IMR-90 (cell line): ENCODE measurements around the gene CDC6. TPM values are rescaled to one million over a fixed set of nuclear protein-coding genes. Genes with fewer than 3 reads are reported as not detected.

Experiments
- ATAC-seq: fragments of 200-7000 bp; cut with Tn5 transposase; 2 replicates; pipeline ENCODE4 v1.9.1; 2020; ENCODE audit warnings: low read depth, mild to moderate bottlenecking, moderate library complexity
- BruUV-seq: library from RNA; stranded (reverse); fragments of 400-500 nt; replicated peaks from 2 replicates; lab custom pipeline; 2021; lab: Mats Ljungman, UMichigan
- CTCF ChIA-PET: fragments of 300-600 bp; formaldehyde crosslinking; extraction: SDS; loops from one replicate; lab custom pipeline; 2021; ENCODE audit warnings: antibody characterized with exemption; lab: Yijun Ruan, JAX
- POLR2A ChIA-PET: fragments of 300-600 bp; sonication (Branson Sonifier 250); formaldehyde crosslinking; loops from one replicate; lab custom pipeline; 2022; ENCODE audit warnings: antibody characterized with exemption; ENCODE audit not compliant: unreplicated experiment; lab: Charles Lee
- DNase-seq: peaks from one replicate; pipeline ENCODE4 v3.0.0; 2013
- H2AFZ ChIP-seq: replicated peaks from 2 replicates; pipeline ENCODE3; 2013; ENCODE audit warnings: low read length, mild to moderate bottlenecking; ENCODE audit not compliant: poor library complexity
- H2AK5ac ChIP-seq: 2 replicates; pipeline ENCODE4 v1.6.1; 2013; ENCODE audit warnings: low read depth, low read length, inconsistent platforms
- H2AK9ac ChIP-seq: replicated peaks from 2 replicates; pipeline ENCODE3; 2013; ENCODE audit warnings: mild to moderate bottlenecking, low read depth, low read length, moderate library complexity; ENCODE audit not compliant: poor library complexity
- H2BK120ac ChIP-seq: 2 replicates; pipeline ENCODE4 v1.6.1; 2013; ENCODE audit warnings: low read depth, low read length, inconsistent platforms
- H2BK15ac ChIP-seq: 3 replicates; pipeline ENCODE4 v1.6.1; 2013; ENCODE audit warnings: low read depth, low read length, inconsistent platforms
- H2BK20ac ChIP-seq: 2 replicates; pipeline ENCODE4 v1.6.1; 2013; ENCODE audit warnings: low read depth, mild to moderate bottlenecking, inconsistent platforms, low read length, moderate library complexity
- H2BK5ac ChIP-seq: 2 replicates; pipeline ENCODE4 v1.6.1; 2013; ENCODE audit warnings: mild to moderate bottlenecking, low read depth, low read length, inconsistent platforms; ENCODE audit not compliant: poor library complexity, severe bottlenecking
- H3K14ac ChIP-seq: replicated peaks from 2 replicates; pipeline ENCODE4 v1.6.1; 2013; ENCODE audit warnings: low read depth, low read length, inconsistent platforms
- H3K18ac ChIP-seq: 2 replicates; pipeline ENCODE4 v1.6.1; 2013; ENCODE audit warnings: low read depth, low read length, control low read depth
- H3K23ac ChIP-seq: 2 replicates; pipeline ENCODE4 v1.6.1; 2013; ENCODE audit warnings: low read depth, low read length, inconsistent platforms
- H3K27ac ChIP-seq: 2 replicates; pipeline ENCODE4 v1.5.1; 2013; ENCODE audit warnings: mild to moderate bottlenecking, control low read depth, low read length; ENCODE audit not compliant: insufficient read depth
- H3K27me3 ChIP-seq: 2 replicates; pipeline ENCODE4 v1.6.1; 2013; ENCODE audit warnings: low read length; ENCODE audit not compliant: control insufficient read depth, insufficient read depth
- H3K36me3 ChIP-seq: 2 replicates; pipeline ENCODE4 v1.6.1; 2013; ENCODE audit warnings: low read length, mixed read lengths; ENCODE audit not compliant: control insufficient read depth, insufficient read depth
- H3K4ac ChIP-seq: 2 replicates; pipeline ENCODE4 v1.6.1; 2013; ENCODE audit warnings: low read depth, low read length, inconsistent platforms
- H3K4me1 ChIP-seq: 2 replicates; pipeline ENCODE4 v1.6.1; 2013; ENCODE audit warnings: low read length, mixed read lengths; ENCODE audit not compliant: control insufficient read depth, insufficient read depth
- H3K4me2 ChIP-seq: 2 replicates; pipeline ENCODE4 v1.6.1; 2013; ENCODE audit warnings: low read depth, mild to moderate bottlenecking, control low read depth, low read length, moderate library complexity
- H3K4me3 ChIP-seq: 2 replicates; pipeline ENCODE4 v1.5.1; 2013; ENCODE audit warnings: low read depth, mild to moderate bottlenecking, control low read depth, low read length, moderate library complexity; ENCODE audit not compliant: insufficient read depth
- H3K56ac ChIP-seq: 2 replicates; pipeline ENCODE4 v1.6.1; 2013; ENCODE audit warnings: low read length, inconsistent platforms; ENCODE audit not compliant: insufficient read depth; ENCODE audit errors: extremely low read depth
- H3K79me1 ChIP-seq, 2 experiments: 2 replicates each; pipeline ENCODE4 v1.6.1; 2013; ENCODE audit warnings: low read length in 2 of 2, inconsistent platforms in 1 of 2, low read depth in 1 of 2
- H3K9ac ChIP-seq: 2 replicates; pipeline ENCODE4 v1.6.1; 2013; ENCODE audit warnings: low read depth, low read length, control low read depth
- H3K9me1 ChIP-seq: 2 replicates; pipeline ENCODE4 v1.6.1; 2013; ENCODE audit warnings: low read length, inconsistent platforms; ENCODE audit not compliant: insufficient read depth
- H3K9me3 ChIP-seq: 2 replicates; pipeline ENCODE4 v1.6.1; 2013; ENCODE audit warnings: low read length; ENCODE audit not compliant: control insufficient read depth, insufficient read depth
- H4K20me1 ChIP-seq: 2 replicates; pipeline ENCODE4 v1.6.1; 2013; ENCODE audit warnings: low read length, inconsistent platforms; ENCODE audit not compliant: insufficient read depth
- H4K5ac ChIP-seq: 2 replicates; pipeline ENCODE4 v1.6.1; 2013; ENCODE audit warnings: mild to moderate bottlenecking, low read depth, low read length, control low read depth
- H4K8ac ChIP-seq, 2 experiments: 2 replicates each; pipeline ENCODE4 v1.6.1; 2013; ENCODE audit warnings: low read depth in 2 of 2, low read length in 2 of 2, control low read depth in 1 of 2, inconsistent platforms in 1 of 2
- H4K91ac ChIP-seq: 2 replicates; pipeline ENCODE4 v1.6.1; 2013; ENCODE audit warnings: low read depth, low read length, inconsistent platforms; ENCODE audit not compliant: insufficient read depth
- BHLHE40 ChIP-seq: fragments of 150-350 bp; IDR thresholded peaks from 2 replicates; pipeline ENCODE4 v1.6.1; 2016; ENCODE audit warnings: mild to moderate bottlenecking, low read depth, low read length
- CEBPB ChIP-seq: IDR thresholded peaks from 2 replicates; pipeline ENCODE4 v1.6.1; 2012; ENCODE audit warnings: low read depth, low read length, improper control_type of control experiment
- CHD1 ChIP-seq: IDR thresholded peaks from 2 replicates; pipeline ENCODE4 v1.6.1; 2012; ENCODE audit warnings: low read depth, low read length, improper control_type of control experiment
- FOS ChIP-seq: fragments of 150-350 bp; IDR thresholded peaks from 2 replicates; pipeline ENCODE4 v1.6.1; 2016; ENCODE audit warnings: low read depth, low read length
- MAFK ChIP-seq: IDR thresholded peaks from 2 replicates; pipeline ENCODE4 v1.6.1; 2012; ENCODE audit warnings: low read depth, low read length, improper control_type of control experiment
- MAZ ChIP-seq: IDR thresholded peaks from 2 replicates; pipeline ENCODE4 v1.6.1; 2012; ENCODE audit warnings: low read depth, mild to moderate bottlenecking, low read length, improper control_type of control experiment, moderate library complexity, borderline replicate concordance
- MXI1 ChIP-seq: IDR thresholded peaks from 2 replicates; pipeline ENCODE4 v1.6.1; 2012; ENCODE audit warnings: low read depth, mild to moderate bottlenecking, low read length, moderate library complexity, borderline replicate concordance
- NFE2L2 ChIP-seq: fragments of 150-350 bp; IDR thresholded peaks from 2 replicates; pipeline ENCODE4 v1.6.1; 2016; ENCODE audit warnings: low read depth, mild to moderate bottlenecking, low read length
- RAD21 ChIP-seq: IDR thresholded peaks from 2 replicates; pipeline ENCODE4 v1.6.1; 2012; ENCODE audit warnings: low read length, improper control_type of control experiment
- RCOR1 ChIP-seq: IDR thresholded peaks from 2 replicates; pipeline ENCODE4 v1.6.1; 2012; ENCODE audit warnings: mild to moderate bottlenecking, low read length, improper control_type of control experiment; ENCODE audit not compliant: insufficient replicate concordance
- SMC3 ChIP-seq: fragments of 150-350 bp; IDR thresholded peaks from 2 replicates; pipeline ENCODE4 v1.6.1; 2016; ENCODE audit warnings: low read depth, mild to moderate bottlenecking, antibody characterized with exemption, low read length, moderate library complexity
- WGBS, 2 experiments: methylation state at CpG; one replicate each; pipeline versions ENCODE4 v1.1.5 to v1.1.7; 2013; ENCODE audit warnings: missing lambda C conversion rate in 2 of 2; ENCODE audit not compliant: insufficient read length in 1 of 2; ENCODE audit errors: extremely low coverage in 2 of 2; 5-methylcytosine and 5-hydroxymethylcytosine counted together
- dilution Hi-C: fragments of 300-500 bp; cut with HindIII; formaldehyde crosslinking; loops from one replicate; pipeline ENCODE4 v1.14.3; 2018; ENCODE audit warnings: low sequenced_read_pairs; ENCODE audit not compliant: unreplicated experiment
- in situ Hi-C: fragments of 300-500 bp; cut with MboI; formaldehyde crosslinking; loops from 3 replicates; pipeline ENCODE4 v1.14.3; 2019; ENCODE audit warnings: low sequenced_read_pairs, inconsistent platforms, mixed read lengths
- intact Hi-C: fragments of 100-400 bp; cut with micrococcal nuclease; formaldehyde crosslinking; loops from 2 replicates; pipeline ENCODE4 v1.10.0; 2022
- polyA plus RNA-seq, 3 experiments: library from polyadenylated mRNA; depleted of rRNA; stranded (reverse); fragments of >200 nt; gene quantifications; 2 replicates each; pipeline ENCODE4 v1.2.3, GENCODE V29; 2012; ENCODE audit warnings: low replicate concordance in 1 of 3
- total RNA-seq: library from RNA; depleted of rRNA; stranded (reverse); fragments of >200 nt; gene quantifications from 2 replicates; pipeline ENCODE4 v1.2.3, GENCODE V29; 2012
- TF ChIP-seq, protein P1 (sequence below): conservative IDR thresholded peaks from 2 replicates; pipeline ENCODE4 v1.5.1; 2012; ENCODE audit warnings: mild to moderate bottlenecking, low read depth, low read length, improper control_type of control experiment
- TF ChIP-seq, protein P2 (sequence below): fragments of 150-350 bp; IDR thresholded peaks from 2 replicates; pipeline ENCODE4 v1.6.1; 2017; ENCODE audit warnings: mild to moderate bottlenecking, antibody characterized with exemption, low read length, low read depth
- TF ChIP-seq, protein P3 (sequence below): fragments of 150-350 bp; IDR thresholded peaks from 2 replicates; pipeline ENCODE4 v1.6.1; 2016; ENCODE audit warnings: low read depth, mild to moderate bottlenecking, low read length, moderate library complexity, borderline replicate concordance

Gene CDC6
- total and polyA plus RNA-seq, 2 of the 4 experiments (the other 2 are of a cell fraction): 15.3 to 25.6 TPM

DNA sequence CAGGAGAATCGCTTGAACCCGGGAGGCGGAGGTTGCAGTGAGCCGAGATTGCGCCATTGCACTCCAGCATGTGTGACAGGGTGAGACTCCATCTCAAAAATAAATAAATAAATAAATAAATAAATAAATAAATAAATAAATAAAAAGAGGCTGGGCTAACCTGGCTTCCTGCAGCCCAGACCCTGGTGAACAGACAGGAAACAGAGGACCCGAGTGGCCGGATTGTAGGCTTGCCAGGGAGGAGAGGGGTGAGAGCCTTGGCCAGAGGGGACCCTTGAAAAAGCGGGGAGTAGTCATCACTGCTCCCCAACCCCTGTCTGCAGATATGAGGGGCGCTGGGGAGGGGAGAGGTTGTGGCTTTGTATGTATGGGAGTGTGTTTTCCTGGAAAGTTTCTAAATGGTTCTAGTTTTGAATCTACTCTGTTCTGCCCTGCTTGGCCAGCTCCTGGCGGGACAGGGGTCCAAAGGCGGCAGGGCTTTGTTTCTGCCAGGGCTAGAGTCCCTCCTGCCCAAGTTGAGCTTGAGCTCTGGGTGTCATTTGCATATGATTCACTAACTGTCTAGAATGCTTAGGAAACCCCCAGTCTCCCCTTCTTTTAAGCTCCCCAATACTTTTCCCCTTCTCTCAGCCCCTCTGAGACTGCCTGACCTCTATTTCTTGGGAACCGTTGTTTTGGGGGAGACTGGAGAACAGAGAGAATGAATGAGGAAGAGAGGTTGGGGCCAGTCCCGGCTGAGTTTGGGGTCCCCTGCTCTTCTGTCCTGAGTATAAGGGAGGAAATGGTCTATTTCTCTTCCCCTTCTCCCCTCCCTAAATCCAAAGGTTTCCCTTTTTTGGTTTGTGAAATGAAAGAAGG is 37.7 kb downstream of the CDC6 start:
- Histone ChIP-seq H3K4ac (no peak overlapping the region), H2AK5ac (no peak overlapping the region), H3K27ac (no peak overlapping the region), H3K27me3 (no peaks in the 10 kb centered on the region), H3K56ac (no peak overlapping the region), H3K9me1 (peaks cover 37% of the 10 kb centered on the region), H3K23ac (no peak overlapping the region), H4K91ac (no peak overlapping the region; the same call in 1 of the 2 replicates), H3K79me1 (peaks cover 15 to 95% of the 10 kb centered on the region in 2 experiments), H3K4me3 (no peak overlapping the region), H3K9ac (no peak overlapping the region), H4K8ac (no peak overlapping the region), H2BK5ac (no peak overlapping the region), H4K20me1 (peaks cover 61% of the 10 kb centered on the region), H2BK15ac (no peak overlapping the region), H3K18ac (no peak overlapping the region), H2BK120ac (no peak overlapping the region), H3K4me1 (peaks cover 57% of the 10 kb centered on the region), H2AK9ac (no peak overlapping the region), H4K5ac (no peak overlapping the region), H3K14ac (no peak overlapping the region), H3K4me2 (no peak overlapping the region), H2BK20ac (no peak overlapping the region), H3K36me3 (no peaks in the 10 kb centered on the region), H3K9me3 (no peaks in the 10 kb centered on the region), H2AFZ (no peak overlapping the region)
- in situ Hi-C loops: no loop called here
- BruUV-seq: no TSS peak
- ChIA-PET CTCF (interaction anchor here (1.1 kb wide), 1 partner anchor 72 kb away, joined by 3 read pairs; no protein-coding TSS in a partner anchor), POLR2A (no interaction called here)
- DNase-seq: no peak
- dilution Hi-C loops: no loop called here
- no peak for ATAC-seq
- WGBS, 2 experiments: 100% methylated on average over 3 of the region's 13 CpGs; no CpG with 5 or more reads in 1 of the 2 experiments
- intact Hi-C loops: no loop called here
- TF ChIP-seq, protein P1, sequence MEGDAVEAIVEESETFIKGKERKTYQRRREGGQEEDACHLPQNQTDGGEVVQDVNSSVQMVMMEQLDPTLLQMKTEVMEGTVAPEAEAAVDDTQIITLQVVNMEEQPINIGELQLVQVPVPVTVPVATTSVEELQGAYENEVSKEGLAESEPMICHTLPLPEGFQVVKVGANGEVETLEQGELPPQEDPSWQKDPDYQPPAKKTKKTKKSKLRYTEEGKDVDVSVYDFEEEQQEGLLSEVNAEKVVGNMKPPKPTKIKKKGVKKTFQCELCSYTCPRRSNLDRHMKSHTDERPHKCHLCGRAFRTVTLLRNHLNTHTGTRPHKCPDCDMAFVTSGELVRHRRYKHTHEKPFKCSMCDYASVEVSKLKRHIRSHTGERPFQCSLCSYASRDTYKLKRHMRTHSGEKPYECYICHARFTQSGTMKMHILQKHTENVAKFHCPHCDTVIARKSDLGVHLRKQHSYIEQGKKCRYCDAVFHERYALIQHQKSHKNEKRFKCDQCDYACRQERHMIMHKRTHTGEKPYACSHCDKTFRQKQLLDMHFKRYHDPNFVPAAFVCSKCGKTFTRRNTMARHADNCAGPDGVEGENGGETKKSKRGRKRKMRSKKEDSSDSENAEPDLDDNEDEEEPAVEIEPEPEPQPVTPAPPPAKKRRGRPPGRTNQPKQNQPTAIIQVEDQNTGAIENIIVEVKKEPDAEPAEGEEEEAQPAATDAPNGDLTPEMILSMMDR: no peak
- no peak for TF ChIP-seq BHLHE40
- no peak for TF ChIP-seq FOS
- TF ChIP-seq MXI1: no peak
- TF ChIP-seq, protein P2, sequence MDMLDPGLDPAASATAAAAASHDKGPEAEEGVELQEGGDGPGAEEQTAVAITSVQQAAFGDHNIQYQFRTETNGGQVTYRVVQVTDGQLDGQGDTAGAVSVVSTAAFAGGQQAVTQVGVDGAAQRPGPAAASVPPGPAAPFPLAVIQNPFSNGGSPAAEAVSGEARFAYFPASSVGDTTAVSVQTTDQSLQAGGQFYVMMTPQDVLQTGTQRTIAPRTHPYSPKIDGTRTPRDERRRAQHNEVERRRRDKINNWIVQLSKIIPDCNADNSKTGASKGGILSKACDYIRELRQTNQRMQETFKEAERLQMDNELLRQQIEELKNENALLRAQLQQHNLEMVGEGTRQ: no peak
- TF ChIP-seq CEBPB: no peak
- no peak for TF ChIP-seq NFE2L2
- no peak for TF ChIP-seq RAD21
- no peak for TF ChIP-seq CHD1
- TF ChIP-seq SMC3: no peak
- no peak for TF ChIP-seq MAFK
- no peak for TF ChIP-seq RCOR1
- no peak for TF ChIP-seq MAZ
- TF ChIP-seq, protein P3, sequence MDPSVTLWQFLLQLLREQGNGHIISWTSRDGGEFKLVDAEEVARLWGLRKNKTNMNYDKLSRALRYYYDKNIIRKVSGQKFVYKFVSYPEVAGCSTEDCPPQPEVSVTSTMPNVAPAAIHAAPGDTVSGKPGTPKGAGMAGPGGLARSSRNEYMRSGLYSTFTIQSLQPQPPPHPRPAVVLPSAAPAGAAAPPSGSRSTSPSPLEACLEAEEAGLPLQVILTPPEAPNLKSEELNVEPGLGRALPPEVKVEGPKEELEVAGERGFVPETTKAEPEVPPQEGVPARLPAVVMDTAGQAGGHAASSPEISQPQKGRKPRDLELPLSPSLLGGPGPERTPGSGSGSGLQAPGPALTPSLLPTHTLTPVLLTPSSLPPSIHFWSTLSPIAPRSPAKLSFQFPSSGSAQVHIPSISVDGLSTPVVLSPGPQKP: no peak
